ENCODE measurements around the gene ERP27.

The ERP27 gene

GRCh38 chr12:14880890-14881453 lies 57.4 kb downstream of the ERP27 start:
- Histone ChIP-seq H3K9me3 (ENCODE audit: control insufficient read depth, low read length) (no peaks in the 10 kb centered on the region), H3K36me3 (ENCODE audit: control insufficient read depth, insufficient read depth, low read length, severe bottlenecking) (peaks cover 4% of the 10 kb centered on the region), H3K4me1 (ENCODE audit: control insufficient read depth, insufficient read depth, low read length) (peaks cover 22% of the 10 kb centered on the region), H3K4me3 (ENCODE audit: low read length) (no peak overlapping the region), H3K27me3 (replicated peaks; ENCODE audit: control insufficient read depth, insufficient read depth, low read length) (no peaks in the 10 kb centered on the region), H3K9ac (ENCODE audit: low read length) (no peak overlapping the region)
- no peak for DNase-seq (ENCODE audit: low read depth)

- no peaks in the 10 kb centered on the region for H3K27me3 ChIP-seq (replicated peaks; ENCODE audit: control insufficient read depth, insufficient read depth, low read length)
- DNase-seq (ENCODE audit: low read depth) = no peak
- no peak overlapping the region for H3K4me3 ChIP-seq (ENCODE audit: low read length)
Measured at GRCh38 chr12:14879222-14879933, 59.0 kb downstream of the ERP27 start.

GRCh38 chr12:14878488-14878887 lies 59.8 kb downstream of the ERP27 start:
- Histone ChIP-seq H3K9me3 (ENCODE audit: control insufficient read depth, low read length) (no peaks in the 10 kb centered on the region), H3K36me3 (ENCODE audit: control insufficient read depth, insufficient read depth, low read length, severe bottlenecking) (peaks cover 4% of the 10 kb centered on the region), H3K4me1 (ENCODE audit: control insufficient read depth, insufficient read depth, low read length) (no peaks in the 10 kb centered on the region), H3K27me3 (replicated peaks; ENCODE audit: control insufficient read depth, insufficient read depth, low read length) (no peaks in the 10 kb centered on the region), H3K4me3 (ENCODE audit: low read length) (no peak overlapping the region), H3K9ac (ENCODE audit: low read length) (no peak overlapping the region)
- DNase-seq (ENCODE audit: low read depth) = no peak

More at GRCh38 chr12:14879222-14879933, 59.0 kb downstream of the ERP27 start:
- no peaks in the 10 kb centered on the region for H3K9me3 ChIP-seq (ENCODE audit: control insufficient read depth, low read length)
- no peak overlapping the region for H3K9ac ChIP-seq (ENCODE audit: low read length)
- peaks cover 6% of the 10 kb centered on the region for H3K4me1 ChIP-seq (ENCODE audit: control insufficient read depth, insufficient read depth, low read length)
- peaks cover 4% of the 10 kb centered on the region for H3K36me3 ChIP-seq (ENCODE audit: control insufficient read depth, insufficient read depth, low read length, severe bottlenecking)

GRCh38 chr12:14876833-14877232 lies 61.5 kb downstream of the ERP27 start:
- Histone ChIP-seq H3K9ac (ENCODE audit: low read length) (no peak overlapping the region), H3K27me3 (replicated peaks; ENCODE audit: control insufficient read depth, insufficient read depth, low read length) (no peaks in the 10 kb centered on the region), H3K36me3 (ENCODE audit: control insufficient read depth, insufficient read depth, low read length, severe bottlenecking) (peaks cover under 1% of the 10 kb centered on the region), H3K9me3 (ENCODE audit: control insufficient read depth, low read length) (no peaks in the 10 kb centered on the region), H3K4me1 (ENCODE audit: control insufficient read depth, insufficient read depth, low read length) (no peaks in the 10 kb centered on the region), H3K4me3 (ENCODE audit: low read length) (no peak overlapping the region)
- DNase-seq (ENCODE audit: low read depth) = no peak

GRCh38 chr12:14874882-14875281 lies 63.5 kb downstream of the ERP27 start:
- DNase-seq (ENCODE audit: low read depth) = peak; percentile 10
- Histone ChIP-seq H3K4me3 (ENCODE audit: low read length) (no peak overlapping the region), H3K4me1 (ENCODE audit: control insufficient read depth, insufficient read depth, low read length) (no peaks in the 10 kb centered on the region), H3K27me3 (replicated peaks; ENCODE audit: control insufficient read depth, insufficient read depth, low read length) (no peaks in the 10 kb centered on the region), H3K9ac (ENCODE audit: low read length) (no peak overlapping the region), H3K36me3 (ENCODE audit: control insufficient read depth, insufficient read depth, low read length, severe bottlenecking) (no peaks in the 10 kb centered on the region), H3K9me3 (ENCODE audit: control insufficient read depth, low read length) (no peaks in the 10 kb centered on the region)

GRCh38 chr12:14873440-14874185 lies 64.7 kb downstream of the ERP27 start:
- no peaks in the 10 kb centered on the region for H3K27me3 ChIP-seq (replicated peaks; ENCODE audit: control insufficient read depth, insufficient read depth, low read length)
- no peak overlapping the region for H3K4me3 ChIP-seq (ENCODE audit: low read length)
- peaks cover 6% of the 10 kb centered on the region for H3K4me1 ChIP-seq (ENCODE audit: control insufficient read depth, insufficient read depth, low read length)
- no peaks in the 10 kb centered on the region for H3K9me3 ChIP-seq (ENCODE audit: control insufficient read depth, low read length)
- DNase-seq (ENCODE audit: low read depth) = no peak
- H3K9ac ChIP-seq (ENCODE audit: low read length) = no peak overlapping the region
- H3K36me3 ChIP-seq (ENCODE audit: control insufficient read depth, insufficient read depth, low read length, severe bottlenecking) = no peaks in the 10 kb centered on the region

GRCh38 chr12:14871886-14872285 lies 66.5 kb downstream of the ERP27 start:
- no peak overlapping the region for H3K9ac ChIP-seq (ENCODE audit: low read length)
- H3K36me3 ChIP-seq (ENCODE audit: control insufficient read depth, insufficient read depth, low read length, severe bottlenecking) = no peaks in the 10 kb centered on the region
- peaks cover 6% of the 10 kb centered on the region for H3K4me1 ChIP-seq (ENCODE audit: control insufficient read depth, insufficient read depth, low read length)
- H3K4me3 ChIP-seq (ENCODE audit: low read length) = no peak overlapping the region
- H3K9me3 ChIP-seq (ENCODE audit: control insufficient read depth, low read length) = peaks cover 4% of the 10 kb centered on the region
- DNase-seq (ENCODE audit: low read depth) = no peak
- no peaks in the 10 kb centered on the region for H3K27me3 ChIP-seq (replicated peaks; ENCODE audit: control insufficient read depth, insufficient read depth, low read length)

- no peak overlapping the region for H3K4me3 ChIP-seq (ENCODE audit: low read length)
- no peak for DNase-seq (ENCODE audit: low read depth)
- H3K36me3 ChIP-seq (ENCODE audit: control insufficient read depth, insufficient read depth, low read length, severe bottlenecking) = no peaks in the 10 kb centered on the region
- H3K9me3 ChIP-seq (ENCODE audit: control insufficient read depth, low read length) = peaks cover 9% of the 10 kb centered on the region
- H3K9ac ChIP-seq (ENCODE audit: low read length) = no peak overlapping the region
- peaks cover 6% of the 10 kb centered on the region for H3K4me1 ChIP-seq (ENCODE audit: control insufficient read depth, insufficient read depth, low read length)
- H3K27me3 ChIP-seq (replicated peaks; ENCODE audit: control insufficient read depth, insufficient read depth, low read length) = no peaks in the 10 kb centered on the region
Measured at GRCh38 chr12:14871247-14871646, 67.1 kb downstream of the ERP27 start.

GRCh38 chr12:14868916-14869506 lies 69.3 kb downstream of the ERP27 start:
- no peaks in the 10 kb centered on the region for H3K36me3 ChIP-seq (ENCODE audit: control insufficient read depth, insufficient read depth, low read length, severe bottlenecking)
- peaks cover 9% of the 10 kb centered on the region for H3K9me3 ChIP-seq (ENCODE audit: control insufficient read depth, low read length)
- peaks cover 6% of the 10 kb centered on the region for H3K4me1 ChIP-seq (ENCODE audit: control insufficient read depth, insufficient read depth, low read length)
- no peaks in the 10 kb centered on the region for H3K27me3 ChIP-seq (replicated peaks; ENCODE audit: control insufficient read depth, insufficient read depth, low read length)
- DNase-seq (ENCODE audit: low read depth) = no peak
- no peak overlapping the region for H3K9ac ChIP-seq (ENCODE audit: low read length)
- H3K4me3 ChIP-seq (ENCODE audit: low read length) = no peak overlapping the region

Measured in adipocyte (in vitro differentiated cells).